ENCODE results near the gene CD81. TPM values are rescaled to one million over a fixed set of nuclear protein-coding genes. Genes with fewer than 3 reads are reported as not detected.

The CD81 gene
- total and polyA plus RNA-seq, 9 of the 15 experiments (the other 6 are each of a cell fraction or from before 2014, with no cell fraction given), result 2.4 to 189 (median 61.7) TPM

GRCh38 chr11:2440646-2441045 is 63.5 kb downstream of the CD81 start:
- Histone ChIP-seq H3K4me1 (replicated peaks in 1 of 2; ENCODE audit: control insufficient read depth in 2 of 2, insufficient read depth in 2 of 2, low read length in 2 of 2) (peaks cover 0 to 20% of the 10 kb centered on the region in 2 experiments; a peak in 2 of 5 replicates), H3K9ac (ENCODE audit: insufficient read depth in 1 of 2, low read depth in 2 of 2, low read length in 2 of 2) (no peak overlapping the region), H3K27ac (ENCODE audit: extremely low read depth, low read depth, low read length) (no peak overlapping the region), H4K20me1 (replicated peaks; ENCODE audit: control insufficient read depth, insufficient read depth, low read length) (peaks cover 6% of the 10 kb centered on the region), H2AFZ (ENCODE audit: low read depth, low read length) (no peak overlapping the region), H3K4me2 (ENCODE audit: insufficient read depth, low read length) (no peak overlapping the region), H3K4me3 (no peak overlapping the region), H3K36me3 (ENCODE audit: control insufficient read depth, insufficient read depth, low read length) (no peaks in the 10 kb centered on the region), H3K79me2 (ENCODE audit: control insufficient read depth, insufficient read depth, low read length) (no peaks in the 10 kb centered on the region), H3K27me3 (ENCODE audit: control insufficient read depth in 2 of 2, insufficient read depth in 2 of 2, low read length in 2 of 2) (peaks cover 2 to 27% of the 10 kb centered on the region in 2 experiments; a peak in 4 of 5 replicates), H3K9me3 (replicated peaks; ENCODE audit: control insufficient read depth, insufficient read depth, low read depth, low read length) (no peaks in the 10 kb centered on the region), H3K9me1 (ENCODE audit: control insufficient read depth, insufficient read depth, low read length) (no peaks in the 10 kb centered on the region)
- DNase-seq (ENCODE audit: extremely low read depth in 1 of 4, low spot score in 3 of 4), result no peak
- no peak for FAIRE-seq
- intact Hi-C loops (cut with micrococcal nuclease), result no loop called here
- ChIA-PET POLR2A (no interaction called here), CTCF (ENCODE audit: low intra/inter-chr PET ratio) (no interaction called here)
- no peak for ATAC-seq
- in situ Hi-C loops (cut with MboI), result no loop called here
- 28% methylated on average over 8 of the region's 8 CpGs for WGBS (ENCODE audit: insufficient coverage, low coverage, missing lambda C conversion rate)
- TF ChIP-seq RUNX1 (IDR thresholded peaks at IDR 0.05; ENCODE audit: low read depth) (no peak), ZNF24 (IDR thresholded peaks at IDR 0.05) (0 out of 2 replicates have a peak, but pooled peaks have one; percentile 20)
- TF ChIP-seq, protein P1, sequence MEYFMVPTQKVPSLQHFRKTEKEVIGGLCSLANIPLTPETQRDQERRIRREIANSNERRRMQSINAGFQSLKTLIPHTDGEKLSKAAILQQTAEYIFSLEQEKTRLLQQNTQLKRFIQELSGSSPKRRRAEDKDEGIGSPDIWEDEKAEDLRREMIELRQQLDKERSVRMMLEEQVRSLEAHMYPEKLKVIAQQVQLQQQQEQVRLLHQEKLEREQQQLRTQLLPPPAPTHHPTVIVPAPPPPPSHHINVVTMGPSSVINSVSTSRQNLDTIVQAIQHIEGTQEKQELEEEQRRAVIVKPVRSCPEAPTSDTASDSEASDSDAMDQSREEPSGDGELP (CRISPR knock-in tag; IDR thresholded peaks at IDR 0.05; ENCODE audit: borderline replicate concordance), result no peak
- no TSS peak for BruUV-seq (replicated peaks)

GRCh38 chr11:2441171-2441570 is 64.1 kb downstream of the CD81 start:
- no peak overlapping the region for H3K27ac ChIP-seq (ENCODE audit: extremely low read depth, low read depth, low read length)
- H3K4me3 ChIP-seq, result no peak overlapping the region
- H3K4me2 ChIP-seq (ENCODE audit: insufficient read depth, low read length), result no peak overlapping the region
- H3K9me1 ChIP-seq (ENCODE audit: control insufficient read depth, insufficient read depth, low read length), result no peaks in the 10 kb centered on the region
- TF ChIP-seq GTF2E2 (tag; IDR thresholded peaks at IDR 0.05) (no peak), SREBF2 (CRISPR knock-in tag; IDR thresholded peaks at IDR 0.05) (no peak), ZBTB8A (IDR thresholded peaks at IDR 0.05; ENCODE audit: partially characterized antibody) (no peak), ZNF444 (CRISPR knock-in tag; IDR thresholded peaks at IDR 0.05) (no peak), RBBP5 (IDR thresholded peaks at IDR 0.05; ENCODE audit: borderline replicate concordance, insufficient read depth, low read length, poor library complexity, severe bottlenecking) (no peak), EP400 (IDR thresholded peaks at IDR 0.05) (no peak), FUS (optimal IDR thresholded peaks at IDR 0.05; ENCODE audit: low read depth, low read length) (no peak)
- TF ChIP-seq, protein P2, sequence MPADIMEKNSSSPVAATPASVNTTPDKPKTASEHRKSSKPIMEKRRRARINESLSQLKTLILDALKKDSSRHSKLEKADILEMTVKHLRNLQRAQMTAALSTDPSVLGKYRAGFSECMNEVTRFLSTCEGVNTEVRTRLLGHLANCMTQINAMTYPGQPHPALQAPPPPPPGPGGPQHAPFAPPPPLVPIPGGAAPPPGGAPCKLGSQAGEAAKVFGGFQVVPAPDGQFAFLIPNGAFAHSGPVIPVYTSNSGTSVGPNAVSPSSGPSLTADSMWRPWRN (IDR thresholded peaks at IDR 0.05; ENCODE audit: low read depth), result no peak
- H3K4me1 ChIP-seq (replicated peaks in 1 of 2; ENCODE audit: control insufficient read depth in 2 of 2, insufficient read depth in 2 of 2, low read length in 2 of 2), result peaks cover 0 to 22% of the 10 kb centered on the region in 2 experiments; a peak in 2 of 5 replicates
- H4K20me1 ChIP-seq (replicated peaks; ENCODE audit: control insufficient read depth, insufficient read depth, low read length), result peaks cover 6% of the 10 kb centered on the region
- DNase-seq (ENCODE audit: extremely low read depth in 1 of 4, low spot score in 3 of 4), result no peak
- H3K27me3 ChIP-seq (ENCODE audit: control insufficient read depth in 2 of 2, insufficient read depth in 2 of 2, low read length in 2 of 2), result peaks cover 2 to 27% of the 10 kb centered on the region in 2 experiments; a peak in 3 of 5 replicates
- no peaks in the 10 kb centered on the region for H3K36me3 ChIP-seq (ENCODE audit: control insufficient read depth, insufficient read depth, low read length)
- H3K9ac ChIP-seq (ENCODE audit: insufficient read depth in 1 of 2, low read depth in 2 of 2, low read length in 2 of 2), result no peak overlapping the region
- intact Hi-C loops (cut with micrococcal nuclease) (no loop called here), in situ Hi-C loops (cut with MboI) (no loop called here)
- CTCF ChIA-PET (ENCODE audit: low intra/inter-chr PET ratio), result no interaction called here
- no peak for ATAC-seq
- H3K9me3 ChIP-seq (replicated peaks; ENCODE audit: control insufficient read depth, insufficient read depth, low read depth, low read length), result no peaks in the 10 kb centered on the region
- no peaks in the 10 kb centered on the region for H3K79me2 ChIP-seq (ENCODE audit: control insufficient read depth, insufficient read depth, low read length)
- no peak for FAIRE-seq
- no peak overlapping the region for H2AFZ ChIP-seq (ENCODE audit: low read depth, low read length)
- BruUV-seq (replicated peaks), result no TSS peak
- POLR2A ChIA-PET, result no interaction called here
- WGBS (ENCODE audit: insufficient coverage, low coverage, missing lambda C conversion rate), result 0% methylated on average over 3 of the region's 4 CpGs
